Measurements from ENCODE around the gene ZNF84.

DNA sequence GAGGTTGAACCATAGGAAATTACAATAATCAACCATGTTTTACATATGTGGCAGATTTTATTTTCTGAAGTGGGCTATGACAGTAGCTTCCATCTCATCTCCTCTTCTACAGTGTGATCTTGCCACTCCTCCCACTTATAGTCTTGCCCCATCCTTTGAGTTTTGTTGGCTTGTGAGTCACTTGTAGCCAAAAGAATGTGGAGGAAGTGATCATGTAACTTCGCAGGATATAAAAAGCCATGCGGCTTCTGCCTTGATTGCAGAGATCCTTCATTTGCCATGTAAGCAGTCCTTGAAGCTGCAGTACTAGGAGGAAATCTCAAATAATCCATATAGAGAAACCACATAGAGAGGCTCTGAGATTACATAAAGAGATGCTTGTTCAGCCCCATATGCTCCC, 13.7 kb upstream of the ZNF84 start:
- TF ChIP-seq, protein P1, sequence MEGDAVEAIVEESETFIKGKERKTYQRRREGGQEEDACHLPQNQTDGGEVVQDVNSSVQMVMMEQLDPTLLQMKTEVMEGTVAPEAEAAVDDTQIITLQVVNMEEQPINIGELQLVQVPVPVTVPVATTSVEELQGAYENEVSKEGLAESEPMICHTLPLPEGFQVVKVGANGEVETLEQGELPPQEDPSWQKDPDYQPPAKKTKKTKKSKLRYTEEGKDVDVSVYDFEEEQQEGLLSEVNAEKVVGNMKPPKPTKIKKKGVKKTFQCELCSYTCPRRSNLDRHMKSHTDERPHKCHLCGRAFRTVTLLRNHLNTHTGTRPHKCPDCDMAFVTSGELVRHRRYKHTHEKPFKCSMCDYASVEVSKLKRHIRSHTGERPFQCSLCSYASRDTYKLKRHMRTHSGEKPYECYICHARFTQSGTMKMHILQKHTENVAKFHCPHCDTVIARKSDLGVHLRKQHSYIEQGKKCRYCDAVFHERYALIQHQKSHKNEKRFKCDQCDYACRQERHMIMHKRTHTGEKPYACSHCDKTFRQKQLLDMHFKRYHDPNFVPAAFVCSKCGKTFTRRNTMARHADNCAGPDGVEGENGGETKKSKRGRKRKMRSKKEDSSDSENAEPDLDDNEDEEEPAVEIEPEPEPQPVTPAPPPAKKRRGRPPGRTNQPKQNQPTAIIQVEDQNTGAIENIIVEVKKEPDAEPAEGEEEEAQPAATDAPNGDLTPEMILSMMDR (IDR thresholded peaks at IDR 0.05; ENCODE audit: low read depth, low read length): no peak
- TF ChIP-seq EZH2phosphoT487 (IDR thresholded peaks at IDR 0.05; ENCODE audit: low read depth): no peak
